NCI-H1417 treated with DMSO at 0.1 percent for 48 hours (cell line): ENCODE data around the gene CYREN.
"Not testable (repeated sequence)": the region's sequence is repeated elsewhere in the genome, so short reads cannot be mapped to it uniquely, and the experiment has no call there.

Experiments used
- DNase-seq: peaks from one replicate; lab custom pipeline; 2025; lab: John Stamatoyannopoulos, UW

CYREN gene, protein sequence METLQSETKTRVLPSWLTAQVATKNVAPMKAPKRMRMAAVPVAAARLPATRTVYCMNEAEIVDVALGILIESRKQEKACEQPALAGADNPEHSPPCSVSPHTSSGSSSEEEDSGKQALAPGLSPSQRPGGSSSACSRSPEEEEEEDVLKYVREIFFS

DNA sequence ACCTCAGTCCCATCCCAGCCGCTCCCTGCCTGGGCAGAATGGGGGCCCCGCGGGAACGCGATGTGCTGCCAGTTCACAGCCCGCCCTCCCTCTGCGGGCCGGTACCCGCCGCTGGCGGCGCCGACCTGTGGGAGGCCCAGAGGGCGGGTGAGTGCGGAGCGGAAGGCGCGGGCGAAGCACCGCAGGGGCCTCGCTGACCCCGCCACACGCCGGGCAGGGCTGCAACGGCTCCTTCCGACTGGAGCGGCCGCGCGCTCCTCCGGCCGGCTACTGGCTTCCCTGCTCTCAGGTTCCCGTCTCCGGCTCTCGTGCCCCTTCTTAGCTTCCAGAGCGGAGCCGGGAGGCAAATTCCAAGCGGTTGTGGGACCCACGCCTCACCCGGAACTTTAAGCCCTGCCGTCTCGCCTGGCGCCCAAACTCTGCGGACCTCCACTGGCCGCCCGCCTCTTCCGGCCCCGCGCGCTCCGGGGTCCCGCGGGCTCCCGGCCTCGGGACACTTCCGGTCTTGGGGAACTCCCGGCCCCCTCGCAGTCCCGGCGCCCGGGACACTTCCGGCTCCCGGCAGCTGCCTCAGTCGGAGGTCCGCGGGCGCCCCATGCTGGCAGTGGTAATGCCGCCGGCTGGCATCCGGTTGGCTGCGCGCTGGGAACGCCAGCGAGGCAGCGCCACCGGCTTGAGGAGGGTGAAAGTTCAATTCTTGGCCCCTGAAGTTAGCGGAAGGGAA lies at the start of gene CYREN:
Gene CYREN, minus strand, starts transcription at position 434 of the 724 bp plus-strand sequence. CDS start 1,785 bp downstream, outside the sequence.
- DNase-seq: peak; percentile 71

DNA sequence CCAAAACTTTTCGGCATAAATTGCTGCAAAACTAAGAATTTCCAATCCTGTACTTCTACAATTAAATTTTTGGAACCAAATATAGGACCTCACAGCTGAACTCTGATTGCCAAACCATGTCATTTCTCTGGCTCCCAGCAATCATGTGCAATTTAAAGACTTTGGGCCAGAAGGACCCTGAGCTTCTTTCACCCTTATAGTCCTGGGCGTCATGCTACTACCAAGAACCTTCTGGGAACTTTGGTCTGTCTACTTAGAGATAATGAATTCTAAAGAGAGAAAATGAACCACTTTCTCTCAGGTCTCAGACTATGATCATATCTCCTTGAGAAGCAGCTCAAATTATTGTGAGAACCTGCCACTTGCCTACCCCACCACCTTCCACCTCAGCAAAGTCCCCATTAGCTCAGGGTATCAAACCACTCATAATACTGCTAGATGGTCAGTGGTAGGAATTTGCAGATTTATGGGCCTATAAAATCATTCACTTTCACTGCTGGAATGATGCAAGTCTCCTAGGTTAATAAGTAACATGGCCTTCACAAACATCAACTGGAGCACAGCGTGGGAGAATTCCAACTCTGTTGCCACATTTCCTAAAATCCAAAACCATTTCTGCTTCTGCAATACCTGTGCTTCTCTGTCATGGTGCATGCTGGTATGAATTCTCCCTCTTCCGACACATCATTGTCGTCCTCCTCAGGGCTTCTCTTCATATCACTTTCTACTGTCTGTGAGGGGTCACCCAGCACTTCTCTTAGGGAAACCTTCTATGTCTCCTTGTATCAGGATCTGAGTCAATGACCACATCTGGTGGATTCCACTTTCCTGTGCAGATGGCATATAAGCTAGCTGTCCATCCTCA lies 47.4 kb upstream of the CYREN start:
- no peak for DNase-seq

DNA sequence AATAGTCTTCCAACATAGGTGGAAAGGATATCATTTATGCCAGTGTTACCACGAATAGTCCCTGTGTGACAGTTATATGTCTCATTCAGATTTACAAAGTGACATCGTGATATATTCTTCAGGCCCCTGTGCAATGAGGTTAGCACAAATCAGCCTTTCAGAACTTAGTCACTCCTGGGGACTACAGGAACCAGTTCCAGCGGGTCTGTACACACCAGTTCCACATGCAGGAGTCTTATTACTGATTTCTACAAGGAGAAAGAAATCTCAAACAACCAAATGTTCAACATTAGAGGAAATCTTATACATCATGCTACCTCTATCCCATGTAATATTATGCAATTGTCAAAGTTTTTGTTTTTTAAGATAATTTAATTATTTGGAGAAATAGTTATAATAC lies 45.2 kb upstream of the CYREN start:
- DNase-seq: no peak

DNA sequence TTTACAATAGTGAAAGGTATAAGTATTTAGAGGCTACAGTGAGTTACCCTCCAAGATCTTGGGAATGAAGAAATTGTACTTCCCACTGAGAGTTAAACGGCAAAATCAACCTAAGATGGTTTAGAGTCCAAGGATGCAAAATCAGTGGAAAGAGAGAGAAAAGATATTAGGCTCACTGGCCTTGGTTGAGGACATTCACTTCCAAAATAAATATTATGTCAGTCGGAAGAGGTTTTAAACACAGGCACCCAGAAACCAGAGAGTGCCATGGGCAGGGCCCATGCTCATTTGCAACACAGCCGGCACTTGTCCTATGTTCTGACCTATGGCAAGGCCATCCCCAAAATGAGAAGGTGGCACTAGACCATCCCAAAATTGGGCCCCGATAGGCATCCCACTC lies 44.7 kb upstream of the CYREN start:
- DNase-seq: no peak

DNA sequence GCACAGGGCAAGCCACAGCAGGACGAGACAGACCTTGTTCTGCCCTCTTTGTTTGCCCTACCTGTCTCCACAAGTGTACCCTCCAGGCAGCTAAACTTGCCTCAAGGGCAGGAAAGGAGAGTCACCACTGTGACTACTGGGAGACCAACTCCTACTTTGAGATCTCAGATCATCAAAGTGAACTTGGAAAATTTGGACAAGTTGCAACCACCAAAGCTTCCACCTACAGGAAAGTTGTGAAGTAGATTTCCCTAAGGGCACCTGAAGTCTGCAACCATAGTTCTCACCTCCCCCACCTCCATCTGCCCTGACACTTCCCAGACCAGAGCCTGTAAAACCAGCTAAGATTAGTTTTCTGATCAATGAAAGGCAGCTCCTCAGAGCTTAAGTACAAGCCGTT lies 43.3 kb upstream of the CYREN start:
- DNase-seq: no peak

DNA sequence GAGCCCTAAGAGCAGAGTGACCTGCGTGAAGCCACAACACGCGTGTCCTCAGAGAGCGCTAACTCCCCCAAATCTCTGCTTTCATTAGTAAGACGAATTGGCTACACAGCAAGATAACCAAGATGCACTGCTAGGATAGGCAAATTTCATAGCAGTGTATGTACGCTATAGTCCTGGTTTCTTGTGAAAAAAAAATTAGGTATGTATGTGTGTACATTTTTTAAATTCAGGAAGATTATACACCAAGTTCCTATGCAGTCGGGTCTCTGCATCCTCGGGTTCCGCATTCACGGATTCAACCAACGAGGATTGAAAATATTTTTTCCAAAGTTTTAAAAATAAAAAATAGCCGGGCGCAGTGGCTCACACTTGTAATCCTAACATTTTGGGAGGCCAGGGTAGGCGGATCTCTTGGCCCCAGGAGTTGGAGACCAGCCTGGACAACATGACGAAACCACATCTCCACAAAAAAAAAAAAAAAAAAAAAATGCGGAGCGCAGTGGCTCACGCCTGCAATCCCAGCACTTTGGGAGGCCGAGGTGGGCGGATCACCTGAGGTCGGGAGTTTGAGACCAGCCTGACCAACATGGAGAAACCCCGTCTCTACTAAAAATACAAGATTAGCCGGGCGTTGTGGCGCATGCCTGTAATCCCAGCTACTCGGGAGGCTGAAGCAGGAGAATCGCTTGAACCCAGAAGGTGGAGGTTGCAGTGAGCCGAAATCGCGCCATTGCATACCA lies 41.6 kb upstream of the CYREN start:
- DNase-seq: not testable (repeated sequence)

DNA sequence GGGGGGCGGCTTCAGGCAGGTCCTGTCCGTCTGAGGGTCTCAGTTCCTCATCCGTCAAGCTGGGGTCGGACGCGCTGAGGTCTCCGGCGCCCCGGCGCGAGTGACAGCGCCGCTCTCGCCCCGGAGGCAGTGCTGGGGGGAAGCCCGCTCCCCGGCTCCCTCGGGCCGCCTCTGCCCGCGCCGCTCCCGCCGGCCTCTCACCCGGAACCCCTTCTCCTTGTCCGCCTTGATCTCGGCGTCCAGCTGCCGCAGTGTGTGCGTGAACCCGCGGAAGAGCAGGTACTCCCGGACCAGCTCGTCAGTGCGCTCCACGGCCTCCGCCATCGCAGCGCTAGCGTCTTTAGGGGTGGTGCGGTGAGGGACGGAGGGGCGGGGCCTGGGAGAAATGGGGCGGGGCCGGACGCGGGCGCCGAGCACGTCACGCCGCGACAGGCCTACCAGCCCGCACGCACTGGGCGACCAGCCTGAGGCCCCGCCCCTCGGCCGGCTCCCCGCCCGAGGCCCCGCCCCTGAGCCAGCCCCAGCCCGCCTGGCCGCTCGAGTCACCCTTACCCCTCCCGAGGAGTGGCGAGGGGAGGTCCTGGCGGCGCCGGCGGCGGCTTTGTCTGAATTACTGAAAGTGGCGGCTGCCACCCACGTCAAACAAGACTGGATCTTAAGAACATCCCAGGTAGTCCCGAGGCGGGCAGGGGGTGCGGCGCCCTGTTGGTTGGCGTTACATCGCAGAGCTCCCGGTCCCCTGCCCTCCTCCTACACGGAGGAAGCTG lies 40.9 kb upstream of the CYREN start, which contains the start of gene WDR91:
Gene WDR91, minus strand, starts transcription at position 348 of the 767 bp plus-strand sequence. Its CDS starts 24 bp downstream, at position 324.
- DNase-seq: peak; percentile 61

DNA sequence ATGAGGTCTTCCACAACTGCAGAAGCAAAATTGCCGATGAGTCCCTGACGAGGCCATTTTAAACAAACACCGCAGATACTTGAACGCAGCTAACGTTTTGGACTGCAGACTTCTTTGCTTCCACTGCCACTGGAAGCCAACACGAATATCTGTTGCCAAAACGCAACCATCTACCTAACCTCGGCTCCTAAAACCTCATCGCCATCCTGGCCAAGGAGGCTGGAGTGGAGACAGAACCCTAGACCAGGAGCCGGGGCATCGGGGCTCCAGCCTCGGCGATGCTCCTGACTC lies 40.3 kb upstream of the CYREN start:
- no peak for DNase-seq

DNA sequence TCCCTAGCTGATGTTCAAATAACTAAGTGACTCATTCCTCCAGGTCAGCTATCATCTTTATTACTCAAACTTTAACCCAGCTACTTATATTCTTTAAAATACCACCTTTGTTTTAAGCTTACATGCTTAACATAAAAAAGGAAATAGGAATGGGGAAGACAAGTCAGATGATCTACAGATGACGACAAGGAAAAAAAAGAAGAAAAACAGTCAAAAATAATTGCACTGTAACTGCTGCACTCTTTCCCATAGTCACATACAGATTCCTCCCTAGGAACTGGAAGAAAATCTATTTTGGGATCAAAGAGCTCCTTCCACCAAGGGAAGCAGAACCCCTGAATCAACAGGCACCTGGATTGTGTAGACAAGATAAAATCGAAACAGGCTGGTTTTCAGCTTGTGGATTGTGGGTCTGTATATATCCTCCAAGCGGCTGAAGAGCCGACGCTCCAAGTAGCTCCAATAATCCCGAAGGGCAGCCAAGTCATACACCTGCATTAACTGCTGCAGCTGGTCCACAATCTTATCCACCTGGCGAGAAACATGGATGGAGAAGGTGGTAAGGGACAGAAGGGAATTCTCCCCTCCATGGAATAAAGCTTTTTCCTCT lies 38.8 kb upstream of the CYREN start:
- DNase-seq: no peak

DNA sequence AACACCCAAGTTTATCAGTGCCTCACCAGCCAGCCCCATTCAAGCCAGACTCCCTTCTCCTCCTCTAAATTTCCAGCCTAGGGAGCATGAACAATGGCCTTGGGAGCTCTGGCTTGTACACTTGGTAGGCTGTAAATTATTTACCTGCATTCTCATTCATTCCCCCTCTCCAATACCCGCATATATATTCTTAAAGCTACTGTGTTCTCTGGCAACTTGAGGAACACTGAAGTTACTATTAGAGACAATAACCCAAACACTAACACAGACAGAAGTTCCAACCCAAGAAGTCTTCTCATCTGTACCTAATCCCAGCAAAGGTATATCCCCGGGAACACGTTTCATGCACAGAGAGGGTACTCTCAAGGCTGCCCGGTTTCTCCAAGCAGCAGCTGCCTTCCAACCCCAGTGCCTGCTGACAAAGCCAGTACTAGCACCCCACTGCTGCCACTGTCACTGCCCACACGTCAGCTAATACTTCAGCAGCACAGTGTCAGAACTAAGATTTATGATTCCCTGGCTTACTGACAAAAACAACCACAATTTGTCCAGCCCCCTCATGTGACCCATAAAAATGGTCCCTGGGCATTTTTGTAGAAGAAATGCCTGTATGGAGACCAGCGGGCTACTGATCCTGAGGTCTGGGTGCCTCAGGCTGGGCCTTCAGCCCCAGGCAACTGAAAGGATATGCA lies 37.7 kb upstream of the CYREN start:
- DNase-seq: no peak

DNA sequence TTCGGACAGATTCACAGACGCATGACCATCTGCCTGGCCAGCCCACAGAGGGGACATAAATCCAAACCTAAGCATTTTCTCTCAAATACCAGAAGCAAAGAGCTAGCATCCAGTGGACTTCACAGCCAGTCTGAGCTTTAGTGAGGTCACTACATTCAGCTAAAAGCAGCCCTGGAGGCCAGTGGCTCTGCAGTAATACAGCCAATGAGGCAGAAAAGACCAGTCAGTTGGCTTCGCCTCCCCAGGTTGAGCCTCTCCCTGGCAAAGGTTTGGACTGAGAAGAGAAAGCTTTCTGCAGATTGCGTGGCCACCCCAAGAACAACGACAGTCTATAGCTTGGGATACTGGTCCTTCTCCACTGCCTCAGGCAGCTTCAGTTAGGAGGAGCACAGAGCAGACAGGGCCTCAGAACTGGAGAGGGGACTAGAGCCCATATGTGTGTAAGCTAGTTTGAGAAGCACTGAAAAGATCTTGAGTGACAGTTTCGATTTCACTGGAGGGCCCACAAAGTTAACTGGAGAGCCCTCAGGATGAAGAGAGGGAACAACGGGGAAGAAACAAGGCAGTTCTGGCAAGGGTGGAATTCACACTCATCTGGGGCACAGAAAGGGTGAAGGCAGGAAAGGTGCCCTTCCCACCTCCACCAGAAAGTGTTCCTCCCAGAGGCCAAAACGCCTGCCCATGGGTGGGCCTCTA lies 37.0 kb upstream of the CYREN start:
- no peak for DNase-seq

DNA sequence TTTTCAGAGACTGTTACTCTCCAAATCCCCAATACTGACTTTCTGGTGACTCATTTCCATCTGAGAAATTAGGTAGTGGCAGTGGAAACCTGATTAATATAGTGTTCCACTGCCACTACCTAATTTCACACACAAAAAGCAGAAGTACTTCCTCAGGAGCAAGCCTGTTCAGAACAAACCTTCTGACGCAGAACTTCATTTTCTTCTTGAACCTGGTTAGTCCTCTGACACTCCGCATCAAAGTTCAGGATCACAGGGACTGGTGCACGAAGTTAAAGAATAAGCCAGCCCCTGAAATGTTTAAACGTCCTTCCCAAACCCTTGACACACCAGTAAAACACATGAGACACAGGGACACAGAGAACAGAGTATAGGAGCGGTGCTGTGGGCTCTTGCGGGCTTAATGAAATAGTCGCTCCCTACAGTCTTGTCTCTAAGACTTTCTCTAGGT lies 36.5 kb upstream of the CYREN start:
- DNase-seq: no peak

DNA sequence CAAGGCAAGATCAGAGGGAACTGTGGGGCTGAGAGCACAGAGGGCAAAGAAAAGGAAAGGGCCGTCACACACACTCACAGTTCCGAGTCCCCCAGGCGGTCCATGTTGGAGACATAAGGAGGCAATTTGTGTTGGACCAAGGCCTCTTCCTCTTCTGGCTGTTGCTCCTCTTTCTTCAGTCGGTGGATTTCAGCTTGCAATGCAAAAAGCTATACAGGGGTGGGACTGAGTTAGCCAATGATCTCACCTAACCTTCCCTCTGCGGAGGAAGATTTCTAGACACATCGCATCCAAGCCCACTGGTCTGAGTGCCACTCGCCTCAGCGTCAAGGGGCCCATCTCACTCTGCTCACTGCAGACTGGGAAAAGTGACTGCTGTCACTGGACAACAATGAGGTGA lies 35.3 kb upstream of the CYREN start:
- DNase-seq: no peak

DNA sequence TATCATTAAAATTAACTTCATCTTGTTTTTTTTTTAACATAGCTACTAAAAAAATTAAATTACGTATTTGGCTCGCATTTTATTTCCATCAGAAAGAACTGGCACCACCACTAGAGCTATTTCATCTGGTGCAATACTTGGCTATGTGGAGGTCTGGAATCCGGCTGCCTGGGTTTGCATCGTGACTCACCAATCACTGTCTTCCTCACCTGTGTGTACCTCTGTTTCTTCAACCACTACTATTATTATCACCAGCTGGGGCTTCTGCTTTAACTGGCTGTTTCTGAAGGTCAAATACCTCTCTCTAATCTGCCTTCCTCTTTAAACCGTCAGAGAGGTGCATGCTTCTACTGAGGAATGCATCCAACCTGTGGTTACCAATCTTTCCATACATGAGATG lies 34.4 kb upstream of the CYREN start:
- no peak for DNase-seq

DNA sequence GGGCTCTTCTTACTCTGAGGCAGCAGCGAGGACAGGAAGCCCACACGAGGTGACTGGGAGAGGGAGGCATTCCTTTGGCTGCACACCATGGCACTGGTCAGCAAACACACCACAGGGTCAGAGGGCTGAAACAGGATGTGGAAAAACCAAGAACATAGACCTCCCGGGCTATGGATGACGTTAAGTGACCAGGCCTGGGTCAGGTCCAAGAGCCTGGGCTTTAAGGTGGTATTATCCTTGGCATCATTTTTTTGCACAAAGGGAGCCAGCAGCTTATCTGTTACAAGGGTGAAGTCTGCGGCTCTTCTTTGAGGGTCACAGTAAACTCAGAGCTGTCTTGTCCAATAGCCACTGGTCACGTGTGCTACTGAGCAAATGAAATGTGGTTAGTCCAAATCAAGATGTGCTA lies 33.8 kb upstream of the CYREN start:
- no peak for DNase-seq

DNA sequence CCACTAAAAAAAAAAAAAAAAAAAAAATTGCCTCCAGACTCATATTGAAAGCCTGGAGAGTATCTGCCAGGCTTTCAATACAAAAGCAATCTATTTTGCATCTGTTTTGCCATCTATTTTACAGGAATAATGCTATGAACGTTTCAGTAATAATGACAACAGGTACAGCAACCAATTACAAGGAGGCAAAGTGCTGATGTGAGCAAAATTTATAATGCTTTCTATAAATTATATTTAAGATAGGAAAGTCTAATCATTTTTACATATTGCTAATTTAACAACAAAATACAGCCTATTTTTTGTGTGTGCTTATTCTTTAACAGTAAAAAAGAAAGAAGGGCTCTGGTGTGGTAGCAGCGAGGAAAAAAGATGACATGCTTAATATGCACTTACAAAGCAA lies 30.8 kb upstream of the CYREN start:
- DNase-seq: no peak

DNA sequence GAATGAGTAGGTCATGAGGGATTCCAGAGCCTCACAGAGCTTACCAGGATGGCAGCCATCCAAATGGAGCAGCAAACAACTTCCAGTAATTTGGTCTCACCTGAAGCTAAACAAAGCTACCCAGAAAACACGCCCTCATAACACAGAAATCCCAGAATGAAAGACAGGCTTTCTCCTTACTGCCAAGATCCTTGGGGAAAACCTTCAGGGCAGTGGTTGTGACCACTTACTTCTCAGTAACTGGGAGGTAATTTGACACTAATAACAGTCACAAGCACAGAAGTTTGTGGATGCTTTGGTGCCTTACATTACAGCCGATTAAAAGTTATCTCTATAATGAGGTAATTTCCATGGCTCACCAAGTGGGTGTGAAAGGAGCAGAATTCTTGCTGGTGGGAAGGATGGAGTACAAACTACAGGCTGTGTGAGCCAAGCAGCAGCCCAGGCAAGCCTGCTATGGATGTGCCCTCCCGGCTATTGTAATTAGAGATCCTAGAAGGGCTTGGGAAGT lies 30.4 kb upstream of the CYREN start:
- no peak for DNase-seq

DNA sequence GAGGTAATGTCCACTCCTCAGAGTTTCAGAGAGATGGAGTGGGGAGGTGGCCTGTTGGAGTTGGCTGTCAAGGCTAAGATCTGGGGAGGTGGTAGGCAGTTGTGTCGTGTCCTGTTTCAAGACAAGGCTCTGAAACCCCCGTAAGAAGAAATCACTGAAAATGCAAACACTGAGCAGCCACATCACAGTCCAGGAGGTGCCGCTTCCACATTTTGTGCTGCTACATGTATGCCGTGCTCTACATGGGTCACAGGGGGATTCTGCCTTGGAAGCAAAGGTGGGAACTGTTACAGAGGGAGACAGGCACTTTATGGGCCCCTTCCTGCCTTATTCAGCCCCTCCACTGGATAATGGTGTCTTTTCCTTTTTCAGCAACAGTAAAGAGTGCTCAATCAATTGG lies 28.9 kb upstream of the CYREN start:
- no peak for DNase-seq

DNA sequence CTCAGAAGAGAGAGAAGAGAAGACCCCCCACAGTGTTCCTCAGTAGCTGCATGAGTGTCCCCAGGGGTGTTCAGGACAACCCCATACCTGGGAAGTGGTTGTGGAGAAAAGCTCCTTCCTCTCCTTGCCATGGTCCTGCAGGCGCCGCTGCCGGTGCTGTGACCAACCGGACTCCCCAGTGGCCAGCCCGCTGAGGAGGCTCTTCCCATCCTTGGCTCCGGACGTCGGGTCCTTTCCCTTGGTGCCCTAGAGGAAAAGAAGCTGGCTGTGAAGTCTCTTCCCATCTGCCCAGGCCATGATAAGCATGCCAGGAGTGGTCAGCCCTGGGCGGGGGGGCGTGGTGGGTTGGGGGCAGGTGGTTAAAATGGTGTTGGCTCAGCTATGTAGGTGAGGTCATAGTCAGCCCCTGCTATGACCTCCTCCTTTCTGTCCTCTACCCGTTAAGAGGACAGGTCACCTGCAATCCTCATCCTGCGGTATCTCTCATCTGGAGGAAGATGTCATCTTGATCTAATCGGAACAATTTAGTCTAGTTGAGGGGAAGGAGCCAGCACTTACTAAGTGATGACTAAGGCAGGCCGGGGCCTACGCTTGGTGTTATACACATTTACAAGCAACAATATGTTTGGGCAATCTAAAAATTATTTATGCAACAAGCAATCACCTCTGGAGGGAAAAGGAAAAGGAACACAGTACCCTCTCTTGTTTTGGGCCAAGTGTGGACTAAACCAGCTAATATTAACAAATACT lies 27.6 kb upstream of the CYREN start:
- no peak for DNase-seq
